ENCODE data around the gene MARCHF9. TPM values are rescaled to one million over a fixed set of nuclear protein-coding genes. Genes with fewer than 3 reads are reported as not detected.
A peak's percentile ranks its signal among the peaks of the same experiment; 100 is the strongest.

MARCHF9 gene
- total RNA-seq, 1 experiment from 2014 or later = 6.2 TPM

GRCh38 chr12:57726151-57726883, 28.6 kb upstream of the MARCHF9 start (continued):
- peak; percentile 11; the same call in 1 of the 2 replicates for TF ChIP-seq PRDM15 (CRISPR knock-in tag; IDR thresholded peaks at IDR 0.05)
- no peak for TF ChIP-seq NFATC4 (CRISPR knock-in tag; IDR thresholded peaks at IDR 0.05)
- TF ChIP-seq ETV6 (CRISPR knock-in tag; IDR thresholded peaks at IDR 0.05) = peak; percentile 73

DNA sequence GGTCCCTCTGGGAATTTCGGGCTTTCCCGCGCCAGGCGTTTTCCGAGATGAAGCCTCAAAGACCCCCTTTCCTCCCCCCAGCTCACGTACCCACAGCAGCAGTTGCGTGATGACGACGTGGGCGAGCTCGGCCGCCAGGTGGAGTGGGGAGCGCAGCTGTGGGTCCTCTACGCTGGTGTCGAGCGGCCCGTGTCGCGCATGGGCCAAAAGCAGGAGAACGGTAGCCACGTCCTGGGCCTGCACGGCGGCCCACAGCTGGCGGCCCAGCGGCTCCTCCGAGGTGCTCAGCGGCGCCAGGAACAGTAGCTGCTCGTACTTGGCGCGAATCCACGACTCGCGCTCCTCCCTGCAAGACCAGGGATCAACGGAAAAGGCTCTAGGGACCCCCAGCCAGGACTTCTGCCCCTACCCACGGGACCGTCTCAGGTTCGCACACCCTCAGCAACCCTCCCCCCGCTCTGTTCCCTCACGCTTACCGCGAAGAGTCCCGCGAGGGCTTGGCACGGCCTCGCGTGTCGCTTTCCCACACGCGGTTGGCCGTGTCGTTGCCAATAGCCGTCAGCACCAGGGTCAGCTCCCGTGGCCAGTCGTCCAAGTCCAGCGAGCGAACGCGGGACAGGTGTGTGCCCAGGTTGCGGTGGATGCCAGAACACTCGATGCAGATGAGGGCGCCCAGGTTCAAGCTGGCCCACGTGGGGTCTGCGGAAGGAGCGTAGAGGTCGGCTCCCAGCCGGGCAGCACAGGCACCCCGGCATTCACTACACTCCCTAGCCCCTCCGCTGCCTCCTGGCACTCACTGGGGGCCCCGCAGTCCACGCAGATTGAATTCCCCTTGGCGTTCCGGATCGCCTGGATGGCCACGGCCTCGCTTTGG, 27.8 kb upstream of the MARCHF9 start:
- no peaks in the 10 kb centered on the region for H3K36me3 Mint-ChIP-seq
- H3K4me1 Mint-ChIP-seq = peaks cover 15% of the 10 kb centered on the region
- ChIA-PET POLR2A (interaction anchor here (1.0 to 1.1 kb wide), 2 partner anchors 10 to 18 kb away, joined by 4 to 5 read pairs; partner anchors contain the start of gene TSPAN31), CTCF (interaction anchor here (0.5 to 5.8 kb wide), 20 partner anchors 9 to 214 kb away, joined by 3 to 146 read pairs (median 4); partner anchors contain the start of genes AGAP2, ARHGEF25, ATP23 and EEF1AKMT3)
- no peaks in the 10 kb centered on the region for H3K9me3 Mint-ChIP-seq
- H3K27ac Mint-ChIP-seq = no peak overlapping the region
- H3K4me3 Mint-ChIP-seq = peak overlapping the region; percentile 50
- H3K27me3 Mint-ChIP-seq (ENCODE audit: low read depth) = peaks cover 95% of the 10 kb centered on the region
- ATAC-seq = peak; percentile 4
- peak; percentile 47 for DNase-seq (ENCODE audit: low spot score)
- TF ChIP-seq NR3C1 (CRISPR knock-in tag; conservative IDR thresholded peaks at IDR 0.05; ENCODE audit: low read depth) (no peak), TEAD4 (CRISPR knock-in tag; IDR thresholded peaks at IDR 0.05) (0 out of 2 replicates have a peak, but pooled peaks have one; percentile 4), NFYB (CRISPR knock-in tag; conservative IDR thresholded peaks at IDR 0.05; ENCODE audit: low read depth) (0 out of 2 replicates have a peak, but pooled peaks have one; percentile 12), FOXK1 (CRISPR knock-in tag; IDR thresholded peaks at IDR 0.05) (no peak), CREM (CRISPR knock-in tag; IDR thresholded peaks at IDR 0.05) (peak; percentile 70; the same call in 1 of the 2 replicates), JUN (CRISPR knock-in tag; IDR thresholded peaks at IDR 0.05) (0 out of 2 replicates have a peak, but pooled peaks have one; percentile 78), ZNF263 (CRISPR knock-in tag; IDR thresholded peaks at IDR 0.05; ENCODE audit: low read depth) (0 out of 2 replicates have a peak, but pooled peaks have one; percentile 19), ZNF232 (CRISPR knock-in tag; IDR thresholded peaks at IDR 0.05) (peak; percentile 66; the same call in 1 of the 2 replicates), ZNF121 (CRISPR knock-in tag; IDR thresholded peaks at IDR 0.05) (peak; percentile 24; the same call in 1 of the 2 replicates), ETV6 (CRISPR knock-in tag; IDR thresholded peaks at IDR 0.05) (no peak), MAX (CRISPR knock-in tag; IDR thresholded peaks at IDR 0.05) (peak; percentile 76), NFE2L1 (CRISPR knock-in tag; IDR thresholded peaks at IDR 0.05) (0 out of 2 replicates have a peak, but pooled peaks have one; percentile 10), PRDM15 (CRISPR knock-in tag; IDR thresholded peaks at IDR 0.05) (no peak; the same call in 1 of the 2 replicates), ZNF219 (CRISPR knock-in tag; IDR thresholded peaks at IDR 0.05; ENCODE audit: borderline replicate concordance) (peak; percentile 53; the same call in 1 of the 2 replicates), CREB1 (CRISPR knock-in tag; IDR thresholded peaks at IDR 0.05) (no peak)
- TF ChIP-seq, protein P1, sequence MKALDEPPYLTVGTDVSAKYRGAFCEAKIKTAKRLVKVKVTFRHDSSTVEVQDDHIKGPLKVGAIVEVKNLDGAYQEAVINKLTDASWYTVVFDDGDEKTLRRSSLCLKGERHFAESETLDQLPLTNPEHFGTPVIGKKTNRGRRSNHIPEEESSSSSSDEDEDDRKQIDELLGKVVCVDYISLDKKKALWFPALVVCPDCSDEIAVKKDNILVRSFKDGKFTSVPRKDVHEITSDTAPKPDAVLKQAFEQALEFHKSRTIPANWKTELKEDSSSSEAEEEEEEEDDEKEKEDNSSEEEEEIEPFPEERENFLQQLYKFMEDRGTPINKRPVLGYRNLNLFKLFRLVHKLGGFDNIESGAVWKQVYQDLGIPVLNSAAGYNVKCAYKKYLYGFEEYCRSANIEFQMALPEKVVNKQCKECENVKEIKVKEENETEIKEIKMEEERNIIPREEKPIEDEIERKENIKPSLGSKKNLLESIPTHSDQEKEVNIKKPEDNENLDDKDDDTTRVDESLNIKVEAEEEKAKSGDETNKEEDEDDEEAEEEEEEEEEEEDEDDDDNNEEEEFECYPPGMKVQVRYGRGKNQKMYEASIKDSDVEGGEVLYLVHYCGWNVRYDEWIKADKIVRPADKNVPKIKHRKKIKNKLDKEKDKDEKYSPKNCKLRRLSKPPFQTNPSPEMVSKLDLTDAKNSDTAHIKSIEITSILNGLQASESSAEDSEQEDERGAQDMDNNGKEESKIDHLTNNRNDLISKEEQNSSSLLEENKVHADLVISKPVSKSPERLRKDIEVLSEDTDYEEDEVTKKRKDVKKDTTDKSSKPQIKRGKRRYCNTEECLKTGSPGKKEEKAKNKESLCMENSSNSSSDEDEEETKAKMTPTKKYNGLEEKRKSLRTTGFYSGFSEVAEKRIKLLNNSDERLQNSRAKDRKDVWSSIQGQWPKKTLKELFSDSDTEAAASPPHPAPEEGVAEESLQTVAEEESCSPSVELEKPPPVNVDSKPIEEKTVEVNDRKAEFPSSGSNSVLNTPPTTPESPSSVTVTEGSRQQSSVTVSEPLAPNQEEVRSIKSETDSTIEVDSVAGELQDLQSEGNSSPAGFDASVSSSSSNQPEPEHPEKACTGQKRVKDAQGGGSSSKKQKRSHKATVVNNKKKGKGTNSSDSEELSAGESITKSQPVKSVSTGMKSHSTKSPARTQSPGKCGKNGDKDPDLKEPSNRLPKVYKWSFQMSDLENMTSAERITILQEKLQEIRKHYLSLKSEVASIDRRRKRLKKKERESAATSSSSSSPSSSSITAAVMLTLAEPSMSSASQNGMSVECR (CRISPR knock-in tag; IDR thresholded peaks at IDR 0.05; ENCODE audit: borderline replicate concordance) = peak; percentile 46
- TF ChIP-seq, protein P2, sequence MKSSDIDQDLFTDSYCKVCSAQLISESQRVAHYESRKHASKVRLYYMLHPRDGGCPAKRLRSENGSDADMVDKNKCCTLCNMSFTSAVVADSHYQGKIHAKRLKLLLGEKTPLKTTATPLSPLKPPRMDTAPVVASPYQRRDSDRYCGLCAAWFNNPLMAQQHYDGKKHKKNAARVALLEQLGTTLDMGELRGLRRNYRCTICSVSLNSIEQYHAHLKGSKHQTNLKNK (CRISPR knock-in tag; IDR thresholded peaks at IDR 0.05) = no peak
- TF ChIP-seq, protein P3, sequence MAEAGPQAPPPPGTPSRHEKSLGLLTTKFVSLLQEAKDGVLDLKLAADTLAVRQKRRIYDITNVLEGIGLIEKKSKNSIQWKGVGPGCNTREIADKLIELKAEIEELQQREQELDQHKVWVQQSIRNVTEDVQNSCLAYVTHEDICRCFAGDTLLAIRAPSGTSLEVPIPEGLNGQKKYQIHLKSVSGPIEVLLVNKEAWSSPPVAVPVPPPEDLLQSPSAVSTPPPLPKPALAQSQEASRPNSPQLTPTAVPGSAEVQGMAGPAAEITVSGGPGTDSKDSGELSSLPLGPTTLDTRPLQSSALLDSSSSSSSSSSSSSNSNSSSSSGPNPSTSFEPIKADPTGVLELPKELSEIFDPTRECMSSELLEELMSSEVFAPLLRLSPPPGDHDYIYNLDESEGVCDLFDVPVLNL (CRISPR knock-in tag; IDR thresholded peaks at IDR 0.05; ENCODE audit: borderline replicate concordance, low read depth) = peak; percentile 59; the same call in 1 of the 2 replicates
